MM.1S (cell line): Measurements from ENCODE around the gene SMG6.

Source experiments
- EZH2 ChIP-seq: fragments of 300-600 bp; sonication (generic); optimal IDR thresholded peaks from 2 replicates; pipeline ENCODE3; 2017; ENCODE audit warnings: low read depth, mild to moderate bottlenecking, antibody characterized with exemption, low read length, mixed read lengths
- TF ChIP-seq, protein P1 (sequence below): fragments of 300-600 bp; sonication (generic); IDR thresholded peaks from 2 replicates; pipeline ENCODE4 v1.5.1; 2016; ENCODE audit warnings: antibody characterized with exemption, low read length, mixed read lengths

DNA sequence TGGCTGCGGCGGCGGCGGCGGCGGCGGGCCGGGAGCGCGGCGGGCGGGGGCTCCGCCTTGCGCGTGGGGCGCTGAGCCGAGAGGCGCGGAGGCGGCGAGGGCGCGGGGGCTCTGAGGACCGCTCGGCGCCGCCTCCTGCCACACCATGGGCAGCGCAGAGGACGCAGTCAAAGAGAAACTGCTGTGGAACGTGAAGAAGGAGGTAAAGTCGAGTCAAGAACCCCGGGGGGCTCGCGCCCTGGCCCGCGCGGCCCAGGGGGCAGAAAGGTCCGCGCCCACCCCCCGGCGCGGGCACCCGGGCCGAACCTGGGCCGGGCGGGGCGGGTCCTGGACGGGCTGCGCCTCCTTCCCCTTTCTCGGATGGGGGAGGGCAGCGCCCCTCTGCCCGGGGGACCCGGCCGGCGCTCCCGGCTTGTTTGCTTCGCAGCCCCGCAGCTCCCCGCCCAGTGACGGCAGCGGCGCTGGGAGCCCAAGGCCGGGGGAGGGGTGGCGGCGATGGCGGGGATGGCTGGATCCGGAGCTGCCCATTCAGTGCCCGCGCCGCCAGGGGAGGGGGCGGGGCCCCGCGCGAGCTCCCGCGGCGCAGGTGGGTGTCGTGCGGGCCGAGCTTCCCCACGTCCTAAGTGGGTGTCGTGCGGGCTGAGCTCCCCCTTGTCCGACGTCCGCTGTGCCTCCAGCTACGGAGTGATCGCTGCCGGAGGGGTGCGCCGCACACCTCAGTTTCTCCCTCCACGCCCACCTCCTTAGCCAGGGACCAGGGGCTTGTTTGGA lies 34.1 kb upstream of the SMG6 start:
- TF ChIP-seq, protein P1, sequence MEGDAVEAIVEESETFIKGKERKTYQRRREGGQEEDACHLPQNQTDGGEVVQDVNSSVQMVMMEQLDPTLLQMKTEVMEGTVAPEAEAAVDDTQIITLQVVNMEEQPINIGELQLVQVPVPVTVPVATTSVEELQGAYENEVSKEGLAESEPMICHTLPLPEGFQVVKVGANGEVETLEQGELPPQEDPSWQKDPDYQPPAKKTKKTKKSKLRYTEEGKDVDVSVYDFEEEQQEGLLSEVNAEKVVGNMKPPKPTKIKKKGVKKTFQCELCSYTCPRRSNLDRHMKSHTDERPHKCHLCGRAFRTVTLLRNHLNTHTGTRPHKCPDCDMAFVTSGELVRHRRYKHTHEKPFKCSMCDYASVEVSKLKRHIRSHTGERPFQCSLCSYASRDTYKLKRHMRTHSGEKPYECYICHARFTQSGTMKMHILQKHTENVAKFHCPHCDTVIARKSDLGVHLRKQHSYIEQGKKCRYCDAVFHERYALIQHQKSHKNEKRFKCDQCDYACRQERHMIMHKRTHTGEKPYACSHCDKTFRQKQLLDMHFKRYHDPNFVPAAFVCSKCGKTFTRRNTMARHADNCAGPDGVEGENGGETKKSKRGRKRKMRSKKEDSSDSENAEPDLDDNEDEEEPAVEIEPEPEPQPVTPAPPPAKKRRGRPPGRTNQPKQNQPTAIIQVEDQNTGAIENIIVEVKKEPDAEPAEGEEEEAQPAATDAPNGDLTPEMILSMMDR = no peak
- TF ChIP-seq EZH2 = no peak
